ENCODE measurements around the gene VPS54. TPM values are rescaled to one million over a fixed set of nuclear protein-coding genes. Genes with fewer than 3 reads are reported as not detected.

Gene VPS54
- total RNA-seq, 1 donor from 2014 or later = 17.5 TPM

- H3K9ac ChIP-seq (ENCODE audit: low read length) = no peak overlapping the region
- no peak overlapping the region for H3K27ac ChIP-seq (ENCODE audit: low read depth, low read length)
- Mint-ChIP-seq H3K27ac (ENCODE audit: unreplicated experiment) (no peak overlapping the region), H3K36me3 (ENCODE audit: low read depth, unreplicated experiment) (no peaks in the 10 kb centered on the region), H3K27me3 (ENCODE audit: low read depth, unreplicated experiment) (no peaks in the 10 kb centered on the region), H3K9me3 (ENCODE audit: unreplicated experiment) (peaks cover 3% of the 10 kb centered on the region), H3K4me3 (ENCODE audit: unreplicated experiment) (no peak overlapping the region), H3K4me1 (ENCODE audit: low read depth, unreplicated experiment) (peaks cover 12% of the 10 kb centered on the region)
- no peak overlapping the region for H2AFZ ChIP-seq (ENCODE audit: low read depth, low read length)
- H3K27me3 ChIP-seq (ENCODE audit: insufficient read depth, low read length) = no peaks in the 10 kb centered on the region
- peak; percentile 87 for DNase-seq (ENCODE audit: low read depth)
- no peaks in the 10 kb centered on the region for H3K9me3 ChIP-seq (ENCODE audit: insufficient read depth, low read depth, low read length)
- H3K4me1 ChIP-seq (ENCODE audit: insufficient read depth, low read length) = peaks cover 3% of the 10 kb centered on the region
- TF ChIP-seq, protein P1, sequence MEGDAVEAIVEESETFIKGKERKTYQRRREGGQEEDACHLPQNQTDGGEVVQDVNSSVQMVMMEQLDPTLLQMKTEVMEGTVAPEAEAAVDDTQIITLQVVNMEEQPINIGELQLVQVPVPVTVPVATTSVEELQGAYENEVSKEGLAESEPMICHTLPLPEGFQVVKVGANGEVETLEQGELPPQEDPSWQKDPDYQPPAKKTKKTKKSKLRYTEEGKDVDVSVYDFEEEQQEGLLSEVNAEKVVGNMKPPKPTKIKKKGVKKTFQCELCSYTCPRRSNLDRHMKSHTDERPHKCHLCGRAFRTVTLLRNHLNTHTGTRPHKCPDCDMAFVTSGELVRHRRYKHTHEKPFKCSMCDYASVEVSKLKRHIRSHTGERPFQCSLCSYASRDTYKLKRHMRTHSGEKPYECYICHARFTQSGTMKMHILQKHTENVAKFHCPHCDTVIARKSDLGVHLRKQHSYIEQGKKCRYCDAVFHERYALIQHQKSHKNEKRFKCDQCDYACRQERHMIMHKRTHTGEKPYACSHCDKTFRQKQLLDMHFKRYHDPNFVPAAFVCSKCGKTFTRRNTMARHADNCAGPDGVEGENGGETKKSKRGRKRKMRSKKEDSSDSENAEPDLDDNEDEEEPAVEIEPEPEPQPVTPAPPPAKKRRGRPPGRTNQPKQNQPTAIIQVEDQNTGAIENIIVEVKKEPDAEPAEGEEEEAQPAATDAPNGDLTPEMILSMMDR (IDR thresholded peaks at IDR 0.05; ENCODE audit: insufficient read depth, low read depth, low read length) = no peak
- no peak for TF ChIP-seq EZH2 (IDR thresholded peaks at IDR 0.05; ENCODE audit: insufficient read depth, low read length)
- no peak overlapping the region for H3K4me3 ChIP-seq (ENCODE audit: insufficient read depth, low read depth, low read length)
- FAIRE-seq = peak; percentile 73
- H3K36me3 ChIP-seq (ENCODE audit: insufficient read depth, low read length) = no peaks in the 10 kb centered on the region
- H3K4me2 ChIP-seq (ENCODE audit: low read length) = peak overlapping the region; percentile 20
- H4K20me1 ChIP-seq (ENCODE audit: insufficient read depth, low read length) = no peaks in the 10 kb centered on the region
- no peaks in the 10 kb centered on the region for H3K79me2 ChIP-seq (ENCODE audit: insufficient read depth, low read length)
Measured at GRCh38 chr2:64036034-64036705, 16.9 kb upstream of the VPS54 start.

DNA sequence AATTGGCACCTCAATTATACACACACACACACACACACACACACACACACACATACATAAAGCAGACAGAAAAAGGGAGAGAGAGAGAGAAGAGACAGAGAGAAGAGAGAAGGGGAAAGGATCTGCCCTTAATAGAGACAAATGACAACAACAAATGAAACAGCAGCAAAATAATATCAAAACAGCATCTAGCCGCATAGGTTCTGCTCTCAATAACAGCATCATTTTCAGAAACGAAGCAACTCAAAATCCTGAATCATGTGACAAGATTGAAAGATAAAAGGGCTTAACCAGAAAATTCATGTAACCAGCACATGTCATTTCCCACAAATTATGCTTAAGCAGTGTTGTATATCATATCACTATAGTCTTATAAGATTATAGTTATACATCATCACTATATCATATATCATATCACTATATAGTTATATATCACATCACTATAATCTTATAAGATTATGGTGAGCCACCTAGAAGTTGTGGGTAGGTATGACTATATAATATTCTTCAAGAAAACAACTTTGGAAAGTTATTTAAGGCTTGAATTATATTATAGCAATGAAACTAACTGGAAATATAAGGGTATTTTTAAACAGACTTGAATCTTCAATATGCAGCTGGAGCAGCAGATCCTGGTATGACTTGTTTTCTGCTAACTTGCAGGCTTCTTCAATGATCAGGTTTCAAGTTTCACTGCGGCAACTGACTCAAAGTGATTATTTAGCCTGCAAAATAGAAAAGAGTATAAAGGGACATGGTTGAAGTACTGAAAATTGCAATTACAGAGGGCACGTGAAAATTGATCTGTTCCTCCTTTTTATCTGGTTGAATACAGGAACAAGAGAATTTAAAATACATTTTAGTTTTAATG lies 16.1 kb upstream of the VPS54 start:
- H3K4me3 ChIP-seq (ENCODE audit: insufficient read depth, low read depth, low read length) = no peak overlapping the region
- peaks cover 3% of the 10 kb centered on the region for H3K4me1 ChIP-seq (ENCODE audit: insufficient read depth, low read length)
- no peaks in the 10 kb centered on the region for H3K27me3 Mint-ChIP-seq (ENCODE audit: low read depth, unreplicated experiment)
- H4K20me1 ChIP-seq (ENCODE audit: insufficient read depth, low read length) = no peaks in the 10 kb centered on the region
- DNase-seq (ENCODE audit: low read depth) = peak; percentile 34
- TF ChIP-seq, protein P1 (IDR thresholded peaks at IDR 0.05; ENCODE audit: insufficient read depth, low read depth, low read length) = no peak
- TF ChIP-seq EZH2 (IDR thresholded peaks at IDR 0.05; ENCODE audit: insufficient read depth, low read length) = no peak
- peaks cover 12% of the 10 kb centered on the region for H3K4me1 Mint-ChIP-seq (ENCODE audit: low read depth, unreplicated experiment)
- H3K79me2 ChIP-seq (ENCODE audit: insufficient read depth, low read length) = no peaks in the 10 kb centered on the region
- no peak overlapping the region for H3K4me2 ChIP-seq (ENCODE audit: low read length)
- no peak for FAIRE-seq
- no peaks in the 10 kb centered on the region for H3K9me3 ChIP-seq (ENCODE audit: insufficient read depth, low read depth, low read length)
- no peak overlapping the region for H2AFZ ChIP-seq (ENCODE audit: low read depth, low read length)
- H3K36me3 ChIP-seq (ENCODE audit: insufficient read depth, low read length) = no peaks in the 10 kb centered on the region
- H3K9me3 Mint-ChIP-seq (ENCODE audit: unreplicated experiment) = peaks cover 3% of the 10 kb centered on the region
- no peak overlapping the region for H3K4me3 Mint-ChIP-seq (ENCODE audit: unreplicated experiment)
- H3K27ac ChIP-seq (ENCODE audit: low read depth, low read length) = no peak overlapping the region
- H3K27ac Mint-ChIP-seq (ENCODE audit: unreplicated experiment) = no peak overlapping the region
- H3K36me3 Mint-ChIP-seq (ENCODE audit: low read depth, unreplicated experiment) = no peaks in the 10 kb centered on the region
- H3K9ac ChIP-seq (ENCODE audit: low read length) = no peak overlapping the region
- H3K27me3 ChIP-seq (ENCODE audit: insufficient read depth, low read length) = no peaks in the 10 kb centered on the region

Measured in astrocyte (in vitro differentiated cells and primary cell).